ENCODE measurements around the gene HDAC1.
"Not testable (repeated sequence)": the region's sequence is repeated elsewhere in the genome, so short reads cannot be mapped to it uniquely, and the experiment has no call there.

The HDAC1 gene

DNA sequence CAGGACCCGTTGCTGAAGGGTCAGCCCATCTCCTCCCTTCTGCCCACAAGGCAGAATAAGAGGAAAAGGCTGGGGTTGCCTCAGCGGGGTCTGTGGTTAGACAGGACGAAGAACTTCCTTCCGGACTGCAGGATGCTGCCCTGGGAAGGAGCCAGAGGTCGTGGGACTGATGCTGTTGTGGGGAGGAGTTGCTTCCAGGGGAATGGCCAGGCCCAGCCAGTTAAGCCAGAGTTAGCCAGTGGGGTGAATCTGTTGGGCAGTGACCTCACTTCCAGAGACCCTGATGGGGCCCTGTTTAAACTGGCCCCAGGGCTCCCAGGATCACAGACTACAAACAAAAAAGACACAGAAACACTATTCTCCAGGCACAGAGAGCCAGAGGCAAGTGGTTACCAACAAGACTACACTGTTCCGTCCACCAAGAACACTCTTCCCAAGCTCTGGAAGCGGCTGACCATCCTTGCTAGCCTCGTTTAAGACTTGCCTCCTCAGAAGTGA lies 57.4 kb downstream of the HDAC1 start:
- DNase-seq (ENCODE audit: low spot score): no peak

DNA sequence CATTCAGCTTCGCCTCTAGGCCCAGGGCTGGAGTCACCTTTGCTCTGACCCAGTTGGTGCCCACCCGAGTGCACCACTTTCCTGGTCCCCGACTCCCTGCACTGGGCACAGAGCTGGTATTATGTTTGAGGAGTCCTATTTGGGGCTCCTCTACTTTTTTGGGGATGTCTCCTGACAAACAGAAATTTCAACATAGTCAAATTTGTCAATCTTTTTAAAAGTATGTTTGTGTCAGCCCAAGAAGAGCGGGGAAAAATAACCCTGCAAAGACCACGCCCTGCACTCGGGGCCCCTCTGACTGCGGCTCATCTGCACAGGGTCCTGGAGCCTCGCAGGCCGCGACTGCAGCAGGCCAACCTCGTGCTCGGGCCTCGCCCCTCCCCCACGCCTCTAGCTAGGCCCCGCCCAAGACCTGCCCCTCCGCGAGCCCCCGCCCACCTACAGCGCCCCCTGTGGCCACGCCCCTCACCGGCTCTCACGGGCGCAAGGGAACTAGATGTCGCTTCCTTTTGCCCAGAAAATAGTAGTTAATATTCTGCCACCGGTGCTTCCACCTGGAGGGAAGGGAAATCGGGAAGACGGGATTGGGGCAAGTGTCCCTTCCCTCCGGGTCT lies 59.0 kb downstream of the HDAC1 start:
- no peak for DNase-seq (ENCODE audit: low spot score)

DNA sequence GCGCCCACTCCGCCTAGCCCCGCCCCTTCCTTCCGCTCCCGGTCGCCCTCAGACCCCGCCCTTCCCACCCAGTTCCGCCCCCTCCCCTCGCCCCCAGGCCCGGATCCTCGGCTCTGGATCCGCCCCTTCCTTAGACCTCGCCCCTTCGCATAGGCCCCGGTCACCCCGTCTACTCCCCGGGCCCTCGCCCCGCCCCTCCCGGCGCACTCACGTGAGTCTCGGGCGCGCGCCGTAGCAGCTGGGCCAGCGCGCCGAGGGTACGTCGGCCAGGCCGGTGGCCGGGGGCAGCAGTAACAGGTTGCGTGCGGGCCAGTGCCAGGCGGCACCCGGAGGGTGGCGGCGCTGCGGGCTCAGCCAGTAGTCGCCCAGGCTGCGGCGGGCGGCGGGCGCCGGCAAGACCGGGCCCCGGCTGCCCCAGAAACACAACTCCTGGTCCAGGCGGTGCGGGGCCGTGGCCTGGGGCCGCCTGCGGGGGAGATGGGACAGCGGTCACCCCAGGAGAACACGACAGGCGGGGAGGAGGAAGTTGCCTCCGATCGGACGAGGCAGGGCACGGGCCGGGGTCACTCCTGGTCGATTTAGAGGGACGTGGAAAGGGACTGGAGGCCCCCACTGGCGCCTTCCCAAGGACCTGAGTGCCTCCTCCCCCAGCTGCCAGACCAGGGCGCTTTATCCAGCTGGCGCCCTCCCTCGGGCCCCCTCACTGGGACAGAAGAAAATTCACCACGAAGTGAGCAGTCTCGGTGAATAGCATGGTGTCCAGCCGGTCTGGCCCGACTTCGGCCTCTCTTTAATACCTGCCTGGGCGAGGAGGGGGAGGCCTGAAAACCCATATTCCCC lies 59.7 kb downstream of the HDAC1 start:
- DNase-seq (ENCODE audit: low spot score): peak; percentile 94

DNA sequence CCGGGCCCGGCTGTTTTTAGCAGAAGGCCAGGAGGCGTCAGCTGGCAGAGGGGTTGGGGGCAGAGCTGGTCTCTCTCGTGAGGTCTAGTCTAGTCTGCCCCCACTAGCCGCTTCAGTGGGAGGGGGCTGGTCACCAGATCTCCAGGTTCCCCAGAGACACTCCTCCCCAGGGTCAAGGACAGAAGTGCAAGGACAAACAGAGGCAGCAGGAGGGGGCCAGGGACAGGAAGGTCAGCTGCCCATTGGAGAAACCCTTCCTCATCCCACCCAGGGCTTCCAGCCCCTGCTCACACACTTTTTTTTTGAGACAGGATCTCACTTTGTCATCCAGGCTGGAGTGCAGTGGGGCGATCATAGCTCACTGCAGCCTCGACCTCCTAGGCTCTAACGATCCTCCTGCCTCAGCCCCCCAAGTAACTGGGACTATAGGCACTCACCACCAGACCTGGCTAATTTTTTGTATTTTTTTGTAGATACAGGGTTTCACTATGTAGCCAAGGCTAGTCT lies 60.4 kb downstream of the HDAC1 start:
- no peak for DNase-seq (ENCODE audit: low spot score)

DNA sequence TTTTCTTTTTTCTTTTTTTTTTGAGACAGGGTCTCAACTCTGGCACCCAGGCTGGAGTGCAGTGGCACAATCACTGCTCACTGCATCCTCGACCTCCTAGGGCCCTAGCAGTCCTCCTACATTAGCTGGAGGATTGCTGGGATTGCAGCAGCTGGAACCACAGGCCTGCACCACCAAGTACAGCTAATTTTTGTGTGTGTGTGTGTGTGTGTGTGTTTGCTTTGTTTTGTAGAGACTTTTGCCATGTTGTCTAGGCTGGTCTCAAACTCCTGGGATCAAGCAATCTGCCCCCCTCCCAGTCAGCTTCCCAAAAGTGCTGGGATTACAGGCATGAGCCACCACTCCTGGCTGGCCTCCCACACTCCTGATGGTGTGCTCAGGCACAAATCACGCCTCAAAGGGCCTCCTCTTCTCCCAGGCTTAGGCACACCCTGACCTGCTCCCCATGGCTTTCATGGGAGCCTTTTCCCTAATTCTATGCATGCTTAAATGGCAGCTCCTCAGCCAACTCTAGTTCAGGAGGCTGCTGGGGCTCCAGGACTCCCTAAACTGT lies 61.0 kb downstream of the HDAC1 start:
- no peak for DNase-seq (ENCODE audit: low spot score)

DNA sequence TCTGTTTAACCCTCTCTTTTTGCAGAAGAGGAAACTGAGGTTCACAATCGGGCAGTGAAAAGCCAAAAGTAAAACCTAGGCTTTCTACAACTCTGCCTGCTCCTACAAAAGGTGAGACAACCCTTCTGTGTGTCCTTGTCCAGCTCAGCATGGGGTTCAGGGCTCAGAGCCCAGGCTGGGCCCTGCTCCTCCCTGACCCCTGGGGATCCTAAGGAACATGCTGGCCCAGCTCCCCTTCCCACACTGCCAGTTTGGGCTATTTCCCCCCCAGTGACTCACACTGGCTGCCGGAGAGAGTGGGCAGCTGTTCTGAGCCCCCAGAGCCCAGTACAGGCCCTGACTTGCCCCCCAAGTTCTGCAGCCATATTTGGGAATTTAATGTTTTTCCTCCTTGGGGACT lies 61.5 kb downstream of the HDAC1 start:
- no peak for DNase-seq (ENCODE audit: low spot score)

DNA sequence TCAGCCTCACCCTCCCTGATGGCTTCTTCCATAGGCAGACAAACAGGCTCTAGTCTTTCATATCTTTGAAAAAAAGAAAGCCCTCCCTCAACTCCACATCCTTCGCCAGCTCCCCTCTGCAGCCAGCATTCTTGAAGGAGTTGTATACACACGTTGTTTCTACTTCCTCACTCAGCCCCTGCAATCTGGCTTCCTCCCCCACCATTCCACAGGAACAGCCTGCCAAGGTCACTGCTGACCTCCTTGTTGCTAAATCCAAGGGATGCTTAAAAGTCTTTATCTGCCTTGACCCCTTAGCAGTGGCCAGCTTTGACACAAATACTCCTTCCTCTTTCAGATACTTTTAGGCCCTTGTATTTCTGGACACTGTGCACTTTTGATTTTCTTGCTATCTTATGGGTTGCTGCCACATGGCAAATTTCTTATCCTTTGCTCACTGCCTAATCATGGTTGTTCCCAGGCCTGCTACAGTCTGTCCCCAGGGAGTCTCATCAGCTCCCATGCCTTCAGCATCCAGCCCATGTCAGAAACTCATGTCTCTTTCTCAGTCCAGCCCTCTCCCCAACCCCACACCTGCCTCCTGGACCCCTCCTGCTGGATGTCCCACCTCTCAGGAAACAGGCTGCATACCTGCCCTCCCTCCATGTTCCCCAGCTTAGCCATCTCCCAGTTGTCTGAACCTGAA lies 62.1 kb downstream of the HDAC1 start:
- DNase-seq (ENCODE audit: low spot score): no peak

DNA sequence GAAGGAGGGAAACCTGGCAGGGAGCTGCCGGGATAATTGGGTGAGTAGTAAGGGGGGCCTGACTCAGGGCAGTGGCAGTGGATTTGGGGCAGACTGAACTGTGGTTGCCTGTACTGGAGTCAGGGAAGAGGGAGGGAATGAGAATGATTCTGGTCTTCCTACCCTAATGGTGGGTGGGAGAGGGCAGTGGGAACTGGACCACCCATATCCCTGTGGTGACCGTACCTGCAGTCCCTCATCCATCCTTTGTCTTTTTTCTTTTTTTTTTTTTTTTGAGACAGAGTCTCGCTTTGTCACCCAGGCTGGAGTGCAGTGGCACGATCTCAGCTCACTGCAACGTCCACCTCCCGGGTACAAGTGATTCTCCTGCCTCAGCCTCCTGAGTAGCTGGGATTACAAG lies 63.9 kb downstream of the HDAC1 start:
- DNase-seq (ENCODE audit: low spot score): not testable (repeated sequence)

DNA sequence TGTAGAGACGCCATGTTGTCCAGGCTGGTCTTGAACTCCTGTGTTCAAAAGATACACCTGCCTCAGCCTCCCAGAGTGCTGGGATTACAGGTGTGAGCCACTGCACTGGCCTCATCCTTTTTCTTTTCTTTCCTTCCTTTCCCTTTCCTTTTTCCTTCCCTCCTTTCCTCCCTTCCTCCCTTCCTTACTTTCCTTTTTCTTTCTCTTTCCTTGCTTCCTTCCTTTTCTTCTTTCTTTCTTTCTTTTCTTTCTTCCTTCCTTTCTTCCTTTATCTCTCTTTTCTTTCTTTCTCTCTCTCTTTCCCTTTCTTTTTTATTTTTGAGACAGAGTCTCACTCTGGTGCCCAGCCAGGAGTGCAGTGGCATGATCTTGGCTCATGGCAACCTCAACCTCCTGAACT lies 64.6 kb downstream of the HDAC1 start:
- DNase-seq (ENCODE audit: low spot score): no peak

DNA sequence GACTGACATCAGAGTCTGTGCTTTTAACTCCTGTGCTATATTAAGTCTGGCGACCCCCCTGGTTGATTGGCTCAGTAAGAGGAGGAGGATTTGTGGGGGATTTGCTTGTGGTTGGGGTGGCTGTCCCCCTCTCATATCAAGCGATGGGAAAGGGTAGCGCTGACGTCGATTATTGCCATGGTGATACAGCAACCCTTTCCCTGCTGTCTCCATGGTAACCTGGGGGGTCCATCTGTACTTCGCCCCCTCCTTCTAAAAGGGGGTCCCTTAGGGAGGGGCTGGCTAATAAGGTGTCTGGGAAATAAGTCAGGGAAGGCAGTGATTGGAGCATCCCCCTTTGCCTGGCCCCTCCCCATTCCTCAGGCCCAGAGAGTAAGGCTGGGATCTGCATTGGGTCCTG lies 65.7 kb downstream of the HDAC1 start:
- no peak for DNase-seq (ENCODE audit: low spot score)

DNA sequence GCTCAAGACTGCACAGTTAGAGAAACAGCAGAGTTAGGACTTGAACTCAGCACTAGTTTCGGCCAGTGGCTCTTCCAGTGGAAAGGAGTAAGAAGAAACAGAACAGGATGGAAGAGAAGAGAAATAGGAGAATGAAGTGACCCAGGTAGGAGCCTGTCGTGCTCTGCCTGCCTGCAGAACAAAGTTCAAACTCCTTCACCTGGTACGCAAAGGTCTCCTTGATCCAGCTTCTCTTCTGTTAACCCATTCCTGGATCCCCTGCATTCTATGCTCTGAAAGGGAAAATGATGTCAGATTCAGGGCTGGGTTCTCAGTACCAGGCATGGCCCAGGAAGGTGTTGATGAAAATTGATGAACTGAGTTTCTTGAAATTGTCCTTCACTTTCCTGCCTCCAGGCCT lies 66.6 kb downstream of the HDAC1 start:
- DNase-seq (ENCODE audit: low spot score): no peak

DNA sequence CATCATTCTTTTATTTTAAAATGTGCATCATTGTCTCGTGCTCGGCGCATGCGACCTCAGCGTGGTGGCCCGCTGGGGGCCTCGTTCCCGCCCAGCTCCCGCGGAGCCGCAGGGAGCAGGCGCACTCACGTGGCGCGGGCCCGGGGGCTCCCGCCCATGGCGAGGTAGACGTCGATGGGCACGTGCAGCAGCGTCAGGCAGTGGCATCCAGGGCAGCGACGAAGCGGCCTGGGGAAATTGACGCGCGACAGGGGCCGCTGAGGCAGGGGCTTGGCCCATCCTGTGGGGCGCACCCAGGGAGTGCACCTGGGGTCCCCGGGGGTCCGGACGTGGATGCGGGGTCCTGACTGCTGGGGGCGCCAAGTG lies 69.4 kb downstream of the HDAC1 start:
- no peak for DNase-seq (ENCODE audit: low spot score)

DNA sequence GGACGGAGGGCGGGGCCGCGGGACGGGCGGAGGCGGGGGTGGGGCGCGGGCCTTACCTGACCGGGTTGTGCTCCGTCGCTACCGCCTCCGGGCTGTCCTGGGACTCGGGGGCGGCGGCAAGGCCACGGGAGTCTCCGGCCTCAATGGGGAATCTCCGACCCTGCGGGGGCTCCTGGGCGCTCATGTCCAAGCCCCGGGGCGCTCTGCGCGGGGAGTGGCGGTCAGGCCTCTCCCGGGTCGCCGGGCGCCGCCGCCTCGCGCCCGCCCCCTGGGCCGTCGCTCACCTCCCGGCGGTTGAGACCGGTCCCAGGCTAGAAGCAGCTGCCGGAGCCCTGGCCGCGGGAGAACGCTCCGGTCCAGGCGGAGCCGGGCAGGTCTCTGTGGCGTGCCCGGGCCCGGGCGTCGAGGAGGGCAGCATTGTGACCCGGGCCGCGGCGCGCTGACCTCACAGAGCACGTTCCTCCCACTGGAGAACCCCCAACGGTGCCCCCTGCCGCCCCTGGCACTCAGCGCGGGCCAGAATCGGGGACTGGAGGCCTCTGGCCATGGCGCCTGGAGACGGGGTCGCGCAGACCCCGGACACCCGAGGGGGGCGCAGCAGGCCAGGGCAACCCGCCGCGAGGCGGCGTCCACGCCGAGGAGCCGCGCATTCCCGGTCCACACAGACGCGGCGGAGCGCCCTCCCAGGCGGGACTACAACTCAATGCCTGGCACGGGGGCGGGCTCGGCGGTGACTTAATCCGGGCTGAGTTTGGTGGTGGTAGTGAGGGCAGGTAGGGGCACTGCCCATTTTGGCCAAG lies 70.0 kb downstream of the HDAC1 start:
- no peak for DNase-seq (ENCODE audit: low spot score)

DNA sequence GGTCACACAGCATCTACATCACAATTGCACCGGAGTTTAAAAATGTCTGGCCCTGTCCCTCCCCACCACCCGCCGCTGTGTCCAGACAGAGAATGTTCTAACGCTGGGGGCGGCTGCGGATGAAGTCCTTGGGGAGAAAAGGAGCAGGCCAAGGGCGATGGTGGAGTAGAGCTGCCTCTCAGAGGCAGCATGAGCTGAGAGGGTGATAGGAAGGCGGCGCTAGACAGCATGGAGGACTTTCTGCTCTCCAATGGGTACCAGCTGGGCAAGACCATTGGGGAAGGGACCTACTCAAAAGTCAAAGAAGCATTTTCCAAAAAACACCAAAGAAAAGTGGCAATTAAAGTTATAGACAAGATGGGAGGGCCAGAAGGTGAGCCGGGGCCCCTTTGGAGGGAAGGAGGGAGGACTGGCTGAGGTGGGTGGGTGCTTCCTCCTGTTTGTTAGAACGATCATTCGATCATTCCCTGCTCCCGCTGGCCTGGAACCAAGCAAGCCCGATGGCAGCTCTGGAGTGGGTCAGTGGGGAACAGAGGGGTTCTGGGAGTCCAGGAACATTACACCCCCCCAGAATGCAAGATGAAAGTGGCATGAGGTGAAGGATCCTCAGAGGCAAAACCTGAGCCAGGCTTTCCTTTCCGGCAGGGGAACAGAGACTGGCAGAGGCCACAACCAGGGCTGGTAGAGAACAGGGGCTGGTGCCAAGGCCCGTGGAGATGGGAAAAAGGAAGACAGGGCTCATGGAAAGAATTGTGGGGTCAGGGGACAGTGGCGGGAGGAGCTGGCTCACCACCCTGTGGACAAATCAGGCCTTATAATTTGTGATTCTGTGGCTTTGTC lies 70.8 kb downstream of the HDAC1 start, which contains the start of the genes FAM229A and TSSK3:
Gene FAM229A (minus strand): TSS at position 12 of the 840 bp plus-strand sequence. CDS start 394 bp downstream, outside the sequence.
Gene TSSK3 (plus strand): TSS at position 66 of the 840 bp plus-strand sequence. CDS start 163 bp downstream, at position 229.
- no peak for DNase-seq (ENCODE audit: low spot score)

DNA sequence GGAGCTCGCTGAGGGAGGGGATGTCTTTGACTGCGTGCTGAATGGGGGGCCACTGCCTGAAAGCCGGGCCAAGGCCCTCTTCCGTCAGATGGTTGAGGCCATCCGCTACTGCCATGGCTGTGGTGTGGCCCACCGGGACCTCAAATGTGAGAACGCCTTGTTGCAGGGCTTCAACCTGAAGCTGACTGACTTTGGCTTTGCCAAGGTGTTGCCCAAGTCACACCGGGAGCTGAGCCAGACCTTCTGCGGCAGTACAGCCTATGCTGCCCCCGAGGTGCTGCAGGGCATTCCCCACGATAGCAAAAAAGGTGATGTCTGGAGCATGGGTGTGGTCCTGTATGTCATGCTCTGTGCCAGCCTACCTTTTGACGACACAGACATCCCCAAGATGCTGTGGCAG lies 71.8 kb downstream of the HDAC1 start:
- no peak for DNase-seq (ENCODE audit: low spot score)

DNA sequence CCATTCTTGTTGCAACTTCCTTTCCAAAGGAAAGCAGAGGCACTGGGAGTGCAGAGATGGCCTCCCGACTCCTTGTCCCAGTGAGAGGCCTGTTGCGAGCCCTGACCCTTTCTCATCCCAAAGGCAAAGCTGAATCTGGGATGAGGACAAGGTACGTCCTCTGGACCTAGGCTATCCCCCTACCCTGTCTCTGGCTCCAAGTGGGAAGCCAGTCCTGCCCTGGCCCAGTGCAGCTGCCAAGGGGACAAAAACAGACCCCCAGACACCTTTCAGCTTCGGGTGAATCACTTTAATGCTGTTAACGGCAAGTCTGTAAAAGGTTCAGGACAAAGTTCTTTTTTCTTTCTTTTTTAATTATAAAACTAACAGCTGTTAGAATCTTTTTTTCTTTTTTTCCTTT lies 73.0 kb downstream of the HDAC1 start:
- no peak for DNase-seq (ENCODE audit: low spot score)

DNA sequence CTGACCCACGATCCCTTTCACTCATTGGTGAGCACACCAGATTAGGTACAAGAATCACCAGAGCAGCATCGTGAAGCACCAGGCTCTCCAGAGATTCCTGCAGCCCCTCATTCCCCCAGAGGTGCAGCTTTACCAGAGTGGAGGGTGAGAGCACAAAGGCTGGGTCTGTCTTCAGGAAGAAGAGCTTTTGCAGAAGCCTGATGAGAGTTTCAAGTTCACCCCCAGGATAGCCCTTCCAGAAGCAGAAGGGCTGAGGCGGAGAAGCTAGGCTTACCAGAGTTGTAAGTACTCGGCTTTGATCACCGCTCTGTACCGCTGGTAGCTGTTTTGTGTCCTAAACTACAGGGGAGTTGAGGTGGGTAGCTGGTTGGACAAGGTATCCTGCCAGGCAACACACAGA lies 73.6 kb downstream of the HDAC1 start:
- DNase-seq (ENCODE audit: low spot score): no peak

DNA sequence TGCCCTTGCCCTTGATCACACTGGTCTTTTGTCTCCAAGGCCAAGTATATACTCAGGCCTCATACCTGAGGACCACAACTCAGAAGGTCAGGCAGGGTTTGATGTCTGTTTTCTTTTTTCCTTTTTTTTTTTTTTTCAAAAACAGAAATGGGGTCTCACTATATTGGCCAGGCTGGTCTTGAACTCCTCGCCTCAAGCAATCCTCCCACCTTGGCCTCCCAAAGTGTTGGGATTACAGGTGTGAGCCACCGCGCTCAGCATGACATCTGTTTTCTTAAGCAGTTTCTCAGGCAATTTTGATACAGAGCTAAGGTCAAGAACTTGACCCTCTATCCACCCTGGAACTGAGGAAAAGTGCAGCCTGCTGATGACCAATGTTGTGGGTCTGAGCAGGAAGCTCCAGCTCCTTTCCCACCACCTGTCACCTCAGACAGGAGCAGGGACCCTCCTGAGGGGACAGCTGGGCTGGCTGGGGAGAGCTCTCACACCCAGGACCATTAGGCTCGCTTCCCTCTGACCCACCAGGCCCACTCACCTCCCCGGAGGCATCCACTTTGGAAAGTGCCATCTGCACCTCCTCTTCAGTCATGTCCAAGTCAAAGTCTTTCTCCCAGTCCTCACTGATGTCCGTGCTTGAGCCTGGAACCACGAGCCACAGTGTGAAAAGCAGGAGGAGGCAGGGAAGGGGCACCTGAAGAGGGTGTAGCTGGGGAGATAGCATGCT lies 76.2 kb downstream of the HDAC1 start:
- DNase-seq (ENCODE audit: low spot score): no peak

DNA sequence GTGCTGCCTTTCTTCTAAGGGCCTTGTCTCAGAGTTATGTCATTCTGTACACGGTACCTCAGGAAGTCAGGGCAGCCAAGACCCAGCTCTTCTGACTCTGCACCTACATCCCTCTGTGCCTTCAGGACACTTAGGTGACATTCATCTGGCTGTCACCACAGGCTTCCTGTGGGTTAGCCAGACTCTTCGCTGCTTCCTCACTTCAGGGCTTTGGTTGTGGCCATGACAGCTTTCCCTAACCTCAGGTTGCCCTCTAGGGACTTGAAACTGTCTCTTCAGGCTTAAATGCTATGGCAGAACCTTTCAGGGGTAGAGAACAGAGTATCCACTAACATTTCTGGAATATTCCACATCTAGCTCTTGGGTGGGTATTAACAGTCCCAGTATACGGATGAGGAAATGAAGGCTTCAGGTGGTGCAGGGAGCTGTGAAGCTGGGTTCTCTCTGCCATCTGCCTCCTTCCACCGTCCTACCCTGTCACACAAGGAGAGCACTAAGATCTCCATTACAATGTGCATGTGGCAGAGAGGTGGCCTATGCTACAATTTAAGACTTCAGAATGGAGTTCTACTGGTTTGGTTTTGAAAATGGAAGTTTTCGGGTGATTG lies 80.4 kb downstream of the HDAC1 start:
- peak; percentile 42 for DNase-seq (ENCODE audit: low spot score)

Measured in NAMALWA (cell line).